A549 (cell line): ENCODE results near the gene CREB5.

Source experiments
- EP300 ChIP-seq, 2 experiments: fragments of >200 bp; sonication (Bioruptor Twin); formaldehyde crosslinking; IDR thresholded peaks; 2 replicates in 1 of 2; 3 replicates in 1 of 2; pipeline ENCODE4 v1.6.1; 2016 to 2017
- MAFK ChIP-seq: fragments of 450-650 bp; IDR thresholded peaks from 2 replicates; pipeline ENCODE4 v1.6.1; 2014; ENCODE audit not compliant: partially characterized antibody
- MYC ChIP-seq: IDR thresholded peaks from 2 replicates; pipeline ENCODE4 v1.6.1; 2012; ENCODE audit warnings: mild to moderate bottlenecking, inconsistent platforms, low read length, improper control_type of control experiment, borderline replicate concordance
- PHF8 ChIP-seq: fragments of 200-600 bp; sonication (generic); IDR thresholded peaks from 2 replicates; pipeline ENCODE4 v1.6.1; 2016; ENCODE audit warnings: low read depth, mild to moderate bottlenecking, antibody characterized with exemption, moderate library complexity, borderline replicate concordance
- POLR2A ChIP-seq: IDR thresholded peaks from 2 replicates; pipeline ENCODE4 v1.6.1; 2012; ENCODE audit warnings: mild to moderate bottlenecking, low read length
- RCOR1 ChIP-seq: fragments of 150-350 bp; IDR thresholded peaks from 2 replicates; pipeline ENCODE4 v1.6.1; 2014; ENCODE audit warnings: antibody characterized with exemption, low read length, low read depth
- SMC3 ChIP-seq: fragments of >200 bp; sonication (Bioruptor Twin); formaldehyde crosslinking; IDR thresholded peaks from 3 replicates; pipeline ENCODE4 v1.6.1; 2018; ENCODE audit warnings: inconsistent platforms
- ZNF302 ChIP-seq: fragments of 250-450 bp; sonication (Bioruptor Pico); IDR thresholded peaks from 2 replicates; pipeline ENCODE4 v1.9.0; 2021; ENCODE audit warnings: inconsistent platforms, mild to moderate bottlenecking, moderate library complexity
- TF ChIP-seq, protein P1 (sequence below): fragments of >200 bp; sonication (Bioruptor Twin); formaldehyde crosslinking; IDR thresholded peaks from 3 replicates; pipeline ENCODE4 v1.5.1; 2016
- TF ChIP-seq, protein P2 (sequence below): fragments of 450-650 bp; IDR thresholded peaks from 2 replicates; pipeline ENCODE4 v1.6.1; 2014; ENCODE audit warnings: antibody characterized with exemption

DNA sequence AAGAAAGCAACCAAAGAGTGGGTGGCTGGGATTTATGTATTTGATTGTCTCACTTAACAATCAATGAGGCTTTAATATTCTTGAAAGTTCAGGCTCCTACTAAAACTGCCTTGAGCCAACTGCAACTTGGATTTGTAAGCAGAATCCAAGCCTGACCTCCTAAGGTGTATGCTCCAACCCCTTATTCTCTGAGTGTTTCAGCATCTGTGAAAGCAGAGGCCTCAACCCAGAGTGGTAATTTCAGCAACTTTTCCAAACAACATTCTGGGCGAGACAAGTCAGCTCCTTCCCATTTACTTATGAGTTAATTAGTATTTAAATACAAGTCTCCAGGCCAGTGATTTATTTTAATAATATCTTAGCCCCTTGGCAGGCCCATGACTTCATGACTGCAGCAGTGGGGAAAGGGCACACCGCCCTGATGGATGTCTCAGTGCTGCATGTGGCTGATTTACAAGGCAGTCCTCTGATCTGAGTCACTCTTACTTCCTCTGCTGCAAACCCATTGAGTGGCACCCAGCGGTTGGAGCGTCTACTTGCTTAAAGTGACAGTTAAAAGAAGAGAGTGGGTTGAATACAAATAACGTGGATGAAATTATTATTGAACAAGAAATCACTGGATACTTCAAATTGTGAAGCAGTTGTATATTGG, 336.7 kb downstream of the CREB5 start:
- TF ChIP-seq RCOR1 (no peak), MAFK (no peak), ZNF302 (no peak), EP300 (IDR thresholded peaks at IDR 0.05) (no peak), POLR2A (no peak), MYC (no peak), SMC3 (no peak), PHF8 (no peak)
- TF ChIP-seq, protein P1, sequence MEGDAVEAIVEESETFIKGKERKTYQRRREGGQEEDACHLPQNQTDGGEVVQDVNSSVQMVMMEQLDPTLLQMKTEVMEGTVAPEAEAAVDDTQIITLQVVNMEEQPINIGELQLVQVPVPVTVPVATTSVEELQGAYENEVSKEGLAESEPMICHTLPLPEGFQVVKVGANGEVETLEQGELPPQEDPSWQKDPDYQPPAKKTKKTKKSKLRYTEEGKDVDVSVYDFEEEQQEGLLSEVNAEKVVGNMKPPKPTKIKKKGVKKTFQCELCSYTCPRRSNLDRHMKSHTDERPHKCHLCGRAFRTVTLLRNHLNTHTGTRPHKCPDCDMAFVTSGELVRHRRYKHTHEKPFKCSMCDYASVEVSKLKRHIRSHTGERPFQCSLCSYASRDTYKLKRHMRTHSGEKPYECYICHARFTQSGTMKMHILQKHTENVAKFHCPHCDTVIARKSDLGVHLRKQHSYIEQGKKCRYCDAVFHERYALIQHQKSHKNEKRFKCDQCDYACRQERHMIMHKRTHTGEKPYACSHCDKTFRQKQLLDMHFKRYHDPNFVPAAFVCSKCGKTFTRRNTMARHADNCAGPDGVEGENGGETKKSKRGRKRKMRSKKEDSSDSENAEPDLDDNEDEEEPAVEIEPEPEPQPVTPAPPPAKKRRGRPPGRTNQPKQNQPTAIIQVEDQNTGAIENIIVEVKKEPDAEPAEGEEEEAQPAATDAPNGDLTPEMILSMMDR, result no peak
- TF ChIP-seq, protein P2, sequence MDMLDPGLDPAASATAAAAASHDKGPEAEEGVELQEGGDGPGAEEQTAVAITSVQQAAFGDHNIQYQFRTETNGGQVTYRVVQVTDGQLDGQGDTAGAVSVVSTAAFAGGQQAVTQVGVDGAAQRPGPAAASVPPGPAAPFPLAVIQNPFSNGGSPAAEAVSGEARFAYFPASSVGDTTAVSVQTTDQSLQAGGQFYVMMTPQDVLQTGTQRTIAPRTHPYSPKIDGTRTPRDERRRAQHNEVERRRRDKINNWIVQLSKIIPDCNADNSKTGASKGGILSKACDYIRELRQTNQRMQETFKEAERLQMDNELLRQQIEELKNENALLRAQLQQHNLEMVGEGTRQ, result no peak
